ENCODE data around the gene RRAGC.
A peak's percentile ranks its signal among the peaks of the same experiment; 100 is the strongest.
"Not testable (repeated sequence)": the region's sequence is repeated elsewhere in the genome, so short reads cannot be mapped to it uniquely, and the experiment has no call there.

Gene RRAGC

DNA sequence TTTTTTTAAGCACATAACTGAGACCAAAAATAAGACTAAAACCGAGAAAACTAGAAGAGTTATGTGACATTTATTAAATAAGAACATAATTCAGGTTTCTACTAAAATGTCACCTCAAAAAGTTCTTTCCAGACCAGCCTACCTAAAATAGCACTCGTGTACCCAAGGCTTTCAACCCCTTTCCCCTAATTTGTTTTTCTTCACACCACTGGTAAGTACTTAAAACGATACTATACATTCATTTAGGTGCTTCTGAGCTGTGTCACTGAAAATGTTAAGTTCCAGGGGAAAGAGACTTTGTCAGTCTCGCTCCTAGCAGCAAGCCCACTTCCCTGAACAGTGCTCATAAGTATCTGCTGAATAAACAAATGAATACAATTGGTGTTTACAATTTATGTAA is 6.8 kb downstream of the RRAGC start:
- FAIRE-seq: no peak

DNA sequence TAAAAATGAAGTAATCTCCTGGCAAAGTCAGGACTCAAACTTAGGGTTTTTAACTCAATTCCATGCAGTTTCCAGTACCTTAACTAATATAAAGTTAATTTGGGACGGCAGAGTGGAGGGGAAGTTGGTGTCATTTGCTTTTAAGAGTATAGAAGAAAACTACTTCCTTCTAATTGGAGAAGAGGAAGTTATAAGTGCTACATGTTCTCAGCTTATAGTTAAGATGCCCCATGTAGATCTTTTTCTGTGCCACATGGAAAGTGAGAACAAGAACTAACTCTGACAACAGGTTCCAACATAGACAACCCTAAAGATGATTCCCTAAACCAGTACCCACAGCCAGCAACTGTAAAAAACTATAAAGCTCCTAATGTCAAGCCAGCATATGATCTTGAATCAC is 11.5 kb downstream of the RRAGC start:
- FAIRE-seq: no peak

DNA sequence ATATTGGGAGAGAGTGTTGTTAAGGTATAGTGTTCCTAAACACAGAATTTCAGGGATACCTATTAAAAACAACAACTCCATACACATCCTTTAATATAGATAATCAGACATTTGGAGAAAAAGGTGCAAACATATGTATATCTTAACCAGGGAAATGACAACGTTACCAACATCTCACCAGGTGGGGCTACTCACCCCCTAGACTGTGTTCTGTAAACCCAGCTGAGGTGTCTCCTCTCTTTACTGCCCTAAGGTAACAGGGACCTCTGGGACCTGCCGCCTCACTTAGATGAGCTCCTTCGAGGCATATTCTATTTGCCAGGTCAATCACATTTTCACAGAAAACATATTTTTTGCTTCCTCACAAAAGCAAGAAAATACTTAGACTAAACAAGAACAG is 13.4 kb downstream of the RRAGC start:
- no peak for FAIRE-seq

GRCh38 chr1:38845088-38845487 is 14.5 kb downstream of the RRAGC start:
- not testable (repeated sequence) for FAIRE-seq

DNA sequence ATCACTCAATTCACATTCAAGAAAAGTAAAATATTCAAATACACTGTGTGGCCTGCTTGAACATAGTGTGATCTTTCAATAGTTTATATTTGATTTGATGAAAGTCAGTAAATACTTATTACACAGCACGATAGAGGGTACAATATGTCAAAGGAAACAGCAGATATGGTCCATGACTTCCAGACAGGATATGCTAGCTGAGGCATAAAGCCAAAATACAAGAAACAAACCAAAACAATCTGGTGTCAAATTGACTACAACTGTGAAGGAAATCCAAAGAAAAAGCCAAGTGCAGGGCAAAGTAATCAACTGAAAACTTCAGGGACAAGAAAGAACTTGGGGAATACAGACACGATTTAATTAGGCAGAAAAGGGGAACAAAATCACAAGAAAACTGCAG is 19.3 kb downstream of the RRAGC start:
- no peak for FAIRE-seq

DNA sequence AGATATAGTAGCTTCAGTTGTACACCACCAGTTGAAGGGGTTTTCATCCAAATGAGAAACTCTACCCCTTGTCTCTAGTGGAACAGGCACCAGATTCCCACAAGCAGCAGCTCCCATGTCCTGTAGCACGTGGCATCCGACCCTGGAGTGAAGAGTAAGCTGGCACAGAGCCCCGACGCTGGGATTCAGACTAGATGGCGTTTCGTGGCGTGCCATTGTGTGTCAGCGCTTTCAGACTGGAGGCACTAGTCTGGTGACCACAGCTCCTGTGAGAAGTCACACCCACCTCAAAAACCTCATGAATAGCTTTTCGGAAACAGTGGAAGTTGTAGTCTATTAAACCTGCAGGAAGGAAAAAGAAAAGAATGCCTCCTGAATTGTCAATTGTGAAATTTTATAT is 20.2 kb downstream of the RRAGC start:
- FAIRE-seq: no peak

- FAIRE-seq: not testable (repeated sequence)
Observed at GRCh38 chr1:38836316-38836715, 23.3 kb downstream of the RRAGC start.

DNA sequence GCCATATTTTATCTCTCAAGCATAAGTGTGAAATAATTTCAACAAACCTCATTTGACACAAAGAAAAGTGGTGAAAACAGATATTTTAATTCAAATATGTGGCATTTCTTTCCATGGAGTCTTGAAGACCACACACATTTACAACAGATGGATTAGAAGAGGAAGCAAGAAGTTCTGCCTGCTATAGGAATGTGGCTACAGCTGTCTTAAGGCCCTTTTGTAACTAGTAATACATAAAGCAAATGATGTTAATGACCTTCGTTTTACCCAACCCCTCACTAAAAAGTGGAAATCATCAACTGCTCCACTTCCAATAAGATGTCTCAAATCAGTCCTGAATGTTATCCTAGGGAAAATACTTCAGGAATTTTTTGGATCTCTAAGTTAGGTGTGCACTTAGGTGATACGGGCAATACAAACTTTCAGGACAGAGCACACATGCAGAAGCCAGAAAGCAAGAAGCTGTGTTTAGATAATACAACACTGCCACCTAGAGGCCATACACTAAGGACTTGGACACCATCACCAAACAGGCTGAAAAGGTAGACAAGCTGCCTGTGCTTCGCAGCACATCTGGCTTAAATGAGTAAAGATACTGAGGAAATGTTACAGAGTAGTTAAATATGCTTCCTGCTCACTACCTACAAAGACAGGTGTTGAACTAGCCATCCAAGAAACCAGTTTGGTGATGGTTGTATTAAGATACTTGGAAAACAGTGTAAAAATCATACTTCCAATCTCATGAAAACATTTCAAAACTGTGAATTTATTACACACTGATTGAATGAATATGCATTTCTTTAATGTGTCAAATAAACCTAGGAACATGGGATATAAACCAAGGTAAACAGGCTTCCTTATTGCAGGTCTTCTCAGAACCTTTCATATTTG is 24.4 kb downstream of the RRAGC start:
- FAIRE-seq: peak; percentile 95

GRCh38 chr1:38834221-38834782 is 25.3 kb downstream of the RRAGC start:
- no peak for FAIRE-seq

DNA sequence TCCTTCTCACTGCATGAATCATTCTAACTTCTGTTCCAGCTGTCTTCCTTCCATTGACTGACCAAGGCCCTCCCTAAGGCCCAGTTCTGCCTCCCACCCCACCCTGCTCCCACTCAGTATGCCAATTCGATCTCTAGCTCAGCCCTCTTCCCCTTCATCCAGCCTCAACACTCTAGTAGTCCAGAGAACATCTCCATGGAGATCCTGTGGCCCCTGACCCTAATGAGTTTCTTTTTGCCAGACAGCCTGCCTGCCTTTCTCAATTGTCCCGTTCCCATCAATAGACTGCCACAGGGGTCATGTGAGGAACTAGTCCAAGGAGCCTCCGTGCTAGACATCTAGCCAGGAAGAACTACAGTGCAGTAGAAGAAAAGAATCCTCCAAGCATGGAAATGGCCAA is 26.4 kb downstream of the RRAGC start:
- no peak for FAIRE-seq

DNA sequence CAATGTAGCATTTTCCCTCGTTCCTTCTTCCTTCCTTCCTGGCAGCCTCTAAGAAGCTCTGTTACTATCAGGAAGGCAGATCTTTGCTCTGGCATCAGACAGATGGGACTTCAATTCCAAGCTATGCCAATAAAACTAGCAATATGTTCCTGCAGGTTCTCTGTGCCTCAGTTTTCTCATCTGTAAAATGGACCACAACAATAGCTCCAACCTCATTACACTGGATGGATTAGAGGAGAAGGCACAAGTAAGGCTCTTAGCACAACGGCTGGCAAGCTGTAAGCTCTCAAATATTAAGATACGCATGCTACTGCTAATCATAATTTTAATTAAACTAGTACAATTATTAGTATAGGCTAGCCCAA is 27.2 kb downstream of the RRAGC start:
- FAIRE-seq: no peak

- FAIRE-seq: no peak
Observed at GRCh38 chr1:38831731-38832369, 27.7 kb downstream of the RRAGC start.

DNA sequence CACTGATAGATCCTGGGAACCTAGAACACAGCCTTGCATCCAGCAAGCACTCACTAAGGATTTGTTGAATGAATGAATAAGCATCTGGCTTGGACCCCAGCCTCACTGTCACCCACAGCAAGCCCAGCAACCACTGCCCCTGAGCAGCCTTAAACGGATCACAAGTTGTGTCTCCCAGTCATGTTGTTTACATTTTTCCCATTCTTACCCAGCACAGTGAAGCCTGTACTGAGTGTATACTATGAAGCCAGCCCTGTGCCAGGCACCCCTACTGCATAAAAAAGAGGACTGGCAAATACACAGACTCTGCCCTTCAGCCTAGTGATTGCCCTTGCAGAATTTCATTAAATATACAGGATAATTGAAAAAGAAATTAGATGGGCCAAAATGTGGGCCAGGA is 30.2 kb downstream of the RRAGC start:
- FAIRE-seq: no peak

DNA sequence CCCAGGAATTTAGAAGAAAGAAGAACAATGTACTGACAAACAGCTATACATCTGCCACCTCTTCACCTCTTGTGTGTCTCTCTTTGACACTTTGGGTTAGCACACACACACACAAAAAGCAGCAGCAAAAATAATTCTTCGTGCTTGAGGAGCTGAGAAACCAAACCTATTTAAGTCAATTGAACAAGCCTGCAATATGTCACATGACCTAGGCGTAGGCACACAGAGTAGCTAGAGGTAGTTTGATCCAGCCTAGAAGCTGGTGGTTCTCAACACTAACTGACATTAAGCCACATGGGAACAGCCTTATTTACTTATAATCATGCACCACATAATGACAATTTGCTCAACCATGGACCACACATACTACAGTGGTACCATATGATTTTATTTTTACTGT is 32.3 kb downstream of the RRAGC start:
- FAIRE-seq: no peak

- FAIRE-seq: no peak
Observed at GRCh38 chr1:38826886-38827285, 32.7 kb downstream of the RRAGC start.

DNA sequence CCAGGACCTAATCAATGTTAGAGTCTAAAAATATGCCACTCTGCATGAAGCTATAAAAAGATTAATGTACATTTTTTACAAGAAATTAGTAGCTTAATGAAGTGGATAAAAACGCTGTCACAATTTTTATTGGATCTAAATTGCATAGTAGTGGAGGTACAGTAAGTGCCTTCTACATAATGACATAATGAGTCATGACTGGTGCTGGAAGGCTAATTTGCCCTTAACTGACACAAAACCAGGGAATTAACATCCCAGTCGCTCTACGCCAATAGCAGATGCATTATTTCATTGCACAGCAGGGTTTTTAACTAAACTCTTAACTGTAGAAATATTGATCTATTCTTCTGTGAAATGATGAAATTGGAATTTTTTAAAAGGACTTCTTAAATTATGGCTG is 33.3 kb downstream of the RRAGC start:
- FAIRE-seq: no peak

DNA sequence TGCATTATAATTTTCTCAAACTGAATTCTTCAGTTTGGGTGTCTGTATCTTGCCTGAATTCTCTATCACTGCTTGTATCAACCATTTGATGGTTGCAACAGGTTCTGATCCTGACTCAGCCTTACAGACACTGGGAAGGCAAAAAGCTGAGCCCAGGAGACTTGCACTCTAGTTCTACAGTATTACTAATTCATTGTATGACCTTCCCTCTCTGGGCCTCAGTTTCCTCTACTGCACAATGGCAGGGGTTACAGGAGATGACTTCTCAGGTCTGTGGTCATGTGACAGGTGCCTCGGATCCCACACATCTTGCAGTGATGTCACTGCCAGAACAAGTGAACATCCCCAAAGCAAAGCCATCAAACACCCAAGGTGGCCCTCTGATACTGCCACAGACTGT is 38.7 kb downstream of the RRAGC start:
- FAIRE-seq: no peak

- no peak for FAIRE-seq
Observed at GRCh38 chr1:38819516-38819915, 40.1 kb downstream of the RRAGC start.

GRCh38 chr1:38819040-38819439 is 40.5 kb downstream of the RRAGC start:
- FAIRE-seq: no peak

GRCh38 chr1:38818175-38818976 is 41.2 kb downstream of the RRAGC start:
- no peak for FAIRE-seq

GRCh38 chr1:38817267-38818174 is 42.1 kb downstream of the RRAGC start:
- FAIRE-seq: no peak

- no peak for FAIRE-seq
Observed at GRCh38 chr1:38815903-38816627, 43.5 kb downstream of the RRAGC start.

Measured in A204.1 (cell line).